HG02623 (cell line): ENCODE measurements around the gene SCNN1A.

Experiments used
- ATAC-seq: cut with Tn5 transposase; IDR thresholded peaks from one replicate; pipeline ENCODE4 v1.9.1; 2021; ENCODE audit warnings: moderate library complexity; ENCODE audit not compliant: unreplicated experiment

SCNN1A gene

DNA sequence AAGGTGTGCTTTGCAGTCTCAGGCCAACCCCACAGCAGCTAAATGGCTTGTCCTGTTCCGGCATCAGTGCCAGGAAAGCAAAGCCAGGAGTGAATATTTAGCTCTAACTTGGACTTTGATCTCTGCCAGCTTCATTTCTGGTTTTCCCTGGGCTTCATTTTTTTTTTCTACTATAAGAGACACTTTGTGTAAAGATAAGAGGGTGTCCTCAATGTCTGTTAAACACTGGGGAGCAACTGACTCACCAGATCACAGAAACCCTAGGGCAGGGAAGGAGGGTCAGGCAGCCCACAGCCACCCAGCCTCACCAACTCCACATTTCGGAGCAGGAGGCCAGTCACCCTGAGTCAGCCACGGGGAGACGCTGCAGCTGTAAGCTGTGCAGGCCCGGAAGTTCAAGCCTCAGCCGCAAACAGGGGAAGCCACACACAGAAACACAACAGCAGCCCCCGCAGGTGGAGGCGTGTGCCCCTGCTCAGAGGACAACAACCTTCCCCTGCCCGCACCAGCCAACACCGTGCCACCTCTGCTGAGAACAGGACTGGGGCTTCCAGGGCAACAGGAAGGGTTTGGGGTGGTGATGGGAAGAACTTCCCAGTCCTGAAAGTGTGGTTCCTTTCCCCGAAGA, 39.8 kb downstream of the SCNN1A start:
- no peak for ATAC-seq

DNA sequence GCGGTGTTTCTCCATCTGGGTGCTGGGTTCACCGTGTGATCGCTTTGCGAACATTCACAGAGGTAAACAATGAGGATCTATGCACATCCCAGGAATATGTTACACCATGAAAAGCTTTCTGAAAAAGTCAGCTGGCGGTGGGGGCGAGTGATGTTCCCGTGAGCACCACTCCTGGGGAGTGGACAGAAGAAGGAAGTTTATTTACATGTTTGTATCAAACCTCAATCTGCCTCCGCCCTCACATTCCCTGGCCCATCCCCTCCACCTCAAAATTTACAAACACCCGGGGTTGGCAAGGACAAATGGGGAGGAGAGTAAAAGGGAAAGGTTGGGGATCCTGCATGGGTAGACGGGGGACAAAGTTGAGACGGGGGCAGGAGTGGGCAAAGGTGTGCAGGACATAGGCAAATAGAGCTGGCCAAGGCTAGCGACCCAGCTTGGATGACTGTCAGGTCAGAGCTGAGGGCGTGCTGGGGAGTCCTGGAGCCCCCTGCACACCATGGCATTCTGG, 40.4 kb downstream of the SCNN1A start:
- no peak for ATAC-seq

DNA sequence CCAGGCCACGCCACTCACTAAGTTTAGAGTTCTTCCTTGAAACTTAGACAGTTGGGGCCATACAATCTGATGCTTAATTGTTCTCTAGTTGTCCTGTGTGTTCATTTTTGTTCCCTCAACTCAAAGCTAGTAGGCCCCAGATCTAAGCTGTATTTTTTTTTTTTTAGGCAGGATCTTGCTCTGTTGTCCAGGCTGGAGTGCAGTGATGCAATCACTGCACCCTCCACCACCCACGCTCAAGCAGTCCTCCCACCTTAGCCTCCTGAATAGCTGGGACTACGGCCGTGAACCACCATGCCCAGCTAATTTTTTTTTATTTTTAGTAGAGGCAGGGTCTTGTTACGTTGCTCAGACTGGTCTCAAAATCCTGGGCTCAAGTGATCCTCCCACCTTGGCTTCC, 41.0 kb downstream of the SCNN1A start:
- ATAC-seq: no peak

DNA sequence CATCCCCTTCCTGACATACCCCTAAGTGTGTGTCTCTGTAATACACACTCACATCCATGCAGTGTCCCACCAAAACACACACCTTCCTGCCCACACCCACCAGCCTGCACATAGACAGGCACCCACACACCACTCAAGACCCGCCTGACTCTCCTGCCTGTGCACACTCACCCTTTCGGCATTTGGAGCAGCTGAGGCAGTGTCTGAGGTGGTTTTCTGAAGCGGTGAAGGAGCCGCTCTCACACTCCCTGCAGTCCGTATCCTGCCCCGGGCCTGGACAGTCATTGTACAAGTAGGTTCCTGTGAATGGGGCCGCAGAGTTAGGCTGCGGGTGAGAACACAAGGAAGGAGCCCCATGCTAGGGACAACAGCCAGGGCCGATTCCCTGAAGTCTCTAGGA, 41.8 kb downstream of the SCNN1A start:
- ATAC-seq: no peak

DNA sequence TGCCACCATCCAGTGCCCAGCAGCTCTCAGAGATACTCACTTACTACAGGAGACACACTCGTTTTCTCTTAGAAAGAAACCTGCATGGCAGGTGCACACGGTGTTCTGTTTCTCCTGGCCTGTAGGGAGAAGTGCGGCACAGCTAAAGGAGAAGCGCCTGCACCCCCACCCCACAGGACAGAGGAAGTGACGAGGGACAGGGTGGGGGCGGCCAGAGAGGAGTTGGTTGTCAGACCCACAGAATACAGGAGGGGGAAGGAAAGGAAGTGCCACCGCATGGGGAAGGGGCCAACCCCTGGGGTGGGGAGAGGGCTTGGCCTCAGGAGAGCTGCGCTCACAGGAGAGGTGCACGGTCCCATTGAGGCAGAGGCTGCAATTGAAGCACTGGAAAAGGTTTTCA, 42.3 kb downstream of the SCNN1A start:
- no peak for ATAC-seq

DNA sequence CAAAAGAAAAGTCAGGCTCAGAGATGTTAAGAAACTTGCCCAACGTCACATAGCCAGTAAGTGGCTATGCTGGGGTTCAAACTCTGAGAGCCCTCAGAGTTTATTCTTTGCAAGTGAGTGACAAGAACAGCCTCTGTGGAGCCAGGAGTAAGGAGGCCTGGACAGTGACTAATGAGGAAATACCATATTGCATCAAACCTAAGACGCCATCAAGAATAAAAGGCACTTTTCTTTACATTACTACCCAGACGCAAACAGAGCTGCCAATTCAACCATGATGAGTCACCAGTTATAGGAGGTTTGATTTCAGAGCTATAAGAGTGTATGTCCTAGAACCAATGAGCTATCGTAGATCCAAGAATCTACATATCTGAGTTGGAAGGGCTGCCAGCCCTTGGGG, 42.9 kb downstream of the SCNN1A start:
- ATAC-seq: no peak

DNA sequence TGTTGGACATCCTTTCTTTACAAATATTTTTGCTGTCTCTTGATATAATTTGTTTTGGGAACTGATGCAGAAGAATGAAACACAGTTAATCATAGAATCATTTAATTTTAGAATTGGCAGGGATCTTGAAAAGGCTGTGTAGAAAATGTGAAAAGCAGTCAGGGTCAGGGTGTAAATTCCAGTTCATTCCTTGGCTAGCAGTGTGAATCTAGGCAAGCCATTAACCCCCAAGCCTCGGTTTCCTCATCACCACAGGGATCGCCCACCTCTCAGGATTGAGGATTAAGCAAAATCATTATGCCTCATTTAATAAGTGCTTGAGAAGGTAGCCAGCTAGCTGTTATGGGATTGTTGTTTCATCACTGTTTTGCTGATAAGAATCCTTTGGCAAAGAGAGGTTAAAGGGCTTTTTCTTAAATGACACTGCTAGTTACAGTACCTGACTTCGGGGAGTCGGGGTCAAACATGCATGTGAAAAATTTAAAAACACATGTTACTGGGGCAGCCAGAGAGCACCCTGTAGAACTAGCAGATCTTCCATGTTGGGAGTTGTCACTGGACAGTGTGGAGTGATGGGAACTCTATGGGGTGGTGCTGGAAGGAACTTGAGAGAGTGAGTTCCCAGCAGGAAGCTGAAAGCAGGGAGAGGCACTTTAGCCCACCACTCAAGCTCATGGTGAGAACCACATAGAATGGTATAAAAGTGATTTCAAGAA, 44.2 kb downstream of the SCNN1A start:
- ATAC-seq: no peak

DNA sequence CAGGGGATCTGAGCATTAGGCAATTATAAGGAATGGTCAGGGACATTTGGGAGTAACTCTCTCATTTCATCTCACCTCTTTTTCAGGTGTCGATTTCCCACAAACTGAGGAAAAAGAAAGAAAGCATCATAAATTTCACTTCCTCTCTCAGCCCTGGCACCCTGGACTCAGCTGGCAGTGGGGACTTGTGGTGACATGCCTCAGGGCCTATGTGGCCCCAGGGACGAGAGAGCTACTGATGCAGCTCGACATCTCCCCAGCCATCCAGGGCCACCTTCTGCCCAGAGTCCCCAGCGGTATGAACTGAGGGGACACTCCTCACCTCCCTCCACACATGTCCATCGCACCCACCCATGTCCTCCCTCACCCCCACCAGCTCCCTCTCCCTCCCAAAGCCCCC, 45.2 kb downstream of the SCNN1A start:
- ATAC-seq: no peak

DNA sequence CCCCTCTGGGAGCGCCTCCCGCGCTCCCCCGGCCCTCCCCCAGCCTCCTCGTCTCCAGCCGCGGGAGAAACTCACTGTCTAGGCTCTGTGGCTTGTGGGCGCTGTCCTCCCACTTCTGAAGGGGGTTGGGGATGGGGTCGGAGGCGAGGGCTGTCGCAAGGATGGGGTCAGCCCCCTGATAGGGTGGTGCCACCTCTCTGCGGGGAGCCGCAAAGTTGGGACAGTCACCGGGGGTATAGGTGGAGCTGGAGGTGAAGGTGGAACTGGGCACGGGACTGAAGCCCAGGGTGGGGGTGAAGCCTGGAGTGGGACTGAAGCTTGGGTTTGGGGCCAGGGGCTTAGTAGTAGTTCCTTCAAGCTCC, 45.7 kb downstream of the SCNN1A start:
- ATAC-seq: no peak

DNA sequence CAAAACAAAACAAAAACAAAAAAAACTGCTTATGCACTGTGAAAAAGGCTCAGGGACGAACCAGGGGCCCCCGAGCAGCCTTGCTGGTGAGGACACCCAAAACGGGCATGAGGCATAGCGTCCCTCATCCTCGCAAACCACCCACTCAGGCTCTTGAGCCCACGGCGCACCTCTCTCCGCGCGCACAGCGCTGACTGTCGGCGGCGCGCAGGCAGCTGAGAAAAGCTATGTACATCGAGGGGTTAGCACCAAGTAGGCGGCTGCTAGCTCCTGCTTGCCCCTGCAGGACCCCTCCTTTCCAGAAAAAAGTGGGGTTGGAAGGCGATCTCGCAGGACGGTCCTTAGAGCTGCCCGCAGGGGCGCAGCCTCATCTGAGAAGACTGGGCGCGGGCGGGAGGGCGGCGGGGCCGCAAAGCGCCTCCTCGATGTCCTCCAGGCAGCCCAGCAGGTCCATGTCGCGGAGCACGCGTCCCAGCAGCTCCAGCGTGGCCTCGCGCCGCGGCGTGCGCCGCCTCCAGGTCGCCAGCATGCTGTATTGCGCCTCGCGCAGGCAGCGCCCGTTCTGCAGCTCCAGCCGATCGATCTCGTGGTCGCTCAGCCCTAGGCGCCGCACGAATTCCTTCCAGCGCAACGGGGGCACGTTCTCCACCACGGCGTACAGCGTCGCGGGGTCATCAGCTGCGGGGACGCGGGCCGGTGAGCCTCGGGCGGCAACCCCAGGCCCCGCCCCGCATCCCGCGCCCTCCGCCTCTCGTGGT, 46.2 kb downstream of the SCNN1A start:
- no peak for ATAC-seq

DNA sequence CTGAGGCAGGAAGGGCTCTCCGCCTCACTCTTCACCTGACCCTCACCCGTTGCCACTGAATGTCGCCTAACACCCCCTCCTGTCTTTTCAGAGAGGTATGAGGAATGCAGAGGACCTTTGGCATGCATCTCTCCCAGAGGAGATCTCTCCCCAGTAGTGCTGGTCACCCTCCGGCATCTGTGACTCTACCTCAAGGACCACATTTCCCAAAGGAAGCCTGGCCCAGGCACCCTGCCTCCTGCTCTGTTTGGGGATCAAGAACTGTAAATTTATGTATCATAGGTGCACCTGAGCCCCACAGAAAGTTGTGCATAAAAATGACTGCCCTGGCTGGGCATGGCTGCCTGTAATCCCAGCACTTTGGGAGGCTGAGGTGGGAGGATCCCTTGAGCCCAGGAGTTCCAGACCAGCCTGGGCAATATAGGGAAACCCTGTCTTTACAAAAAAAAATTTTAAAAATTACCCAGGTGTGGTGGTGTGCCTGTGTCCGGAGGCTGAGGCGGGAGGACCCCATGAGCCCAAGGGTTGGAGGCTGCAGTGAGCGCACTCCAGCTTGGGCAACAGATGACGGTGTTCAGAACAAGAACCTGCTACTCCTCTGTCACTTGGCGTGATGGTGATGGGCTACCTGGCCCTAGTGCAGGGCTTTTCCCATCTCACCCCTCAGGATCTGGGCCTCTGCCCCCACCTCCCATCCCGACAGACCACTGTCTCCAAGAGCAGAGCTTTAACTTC, 47.2 kb downstream of the SCNN1A start:
- no peak for ATAC-seq

DNA sequence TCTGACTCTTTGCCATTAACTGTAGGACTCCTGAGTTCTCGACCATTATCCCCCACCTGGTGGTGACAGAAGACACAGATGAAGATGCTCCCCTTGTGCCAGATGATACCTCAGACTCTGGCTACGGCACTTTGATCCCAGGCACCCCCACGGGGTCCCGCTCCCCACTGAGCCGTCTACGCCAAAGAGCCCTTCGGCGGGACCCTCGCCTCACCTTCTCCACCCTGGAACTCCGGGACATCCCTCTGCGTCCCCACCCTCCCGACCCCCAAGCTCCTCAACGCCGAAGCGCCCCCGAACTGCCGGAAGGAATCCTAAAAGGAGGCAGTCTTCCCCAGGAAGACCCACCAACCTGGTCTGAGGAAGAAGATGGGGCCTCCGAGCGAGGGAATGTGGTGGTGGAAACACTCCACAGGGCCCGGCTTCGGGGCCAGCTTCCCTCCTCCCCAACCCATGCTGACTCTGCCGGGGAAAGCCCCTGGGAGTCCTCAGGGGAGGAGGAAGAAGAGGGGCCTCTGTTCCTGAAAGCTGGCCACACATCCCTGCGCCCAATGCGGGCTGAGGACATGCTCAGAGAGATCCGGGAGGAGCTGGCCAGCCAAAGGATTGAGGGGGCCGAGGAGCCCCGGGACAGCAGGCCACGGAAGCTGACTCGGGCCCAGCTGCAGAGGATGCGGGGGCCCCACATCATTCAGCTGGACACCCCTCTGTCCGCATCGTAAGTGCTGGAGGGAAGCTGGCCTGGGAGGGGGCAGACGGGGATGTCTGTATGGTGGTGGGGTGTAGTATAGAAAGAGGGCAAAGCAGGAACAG, 47.9 kb downstream of the SCNN1A start:
- ATAC-seq: no peak

DNA sequence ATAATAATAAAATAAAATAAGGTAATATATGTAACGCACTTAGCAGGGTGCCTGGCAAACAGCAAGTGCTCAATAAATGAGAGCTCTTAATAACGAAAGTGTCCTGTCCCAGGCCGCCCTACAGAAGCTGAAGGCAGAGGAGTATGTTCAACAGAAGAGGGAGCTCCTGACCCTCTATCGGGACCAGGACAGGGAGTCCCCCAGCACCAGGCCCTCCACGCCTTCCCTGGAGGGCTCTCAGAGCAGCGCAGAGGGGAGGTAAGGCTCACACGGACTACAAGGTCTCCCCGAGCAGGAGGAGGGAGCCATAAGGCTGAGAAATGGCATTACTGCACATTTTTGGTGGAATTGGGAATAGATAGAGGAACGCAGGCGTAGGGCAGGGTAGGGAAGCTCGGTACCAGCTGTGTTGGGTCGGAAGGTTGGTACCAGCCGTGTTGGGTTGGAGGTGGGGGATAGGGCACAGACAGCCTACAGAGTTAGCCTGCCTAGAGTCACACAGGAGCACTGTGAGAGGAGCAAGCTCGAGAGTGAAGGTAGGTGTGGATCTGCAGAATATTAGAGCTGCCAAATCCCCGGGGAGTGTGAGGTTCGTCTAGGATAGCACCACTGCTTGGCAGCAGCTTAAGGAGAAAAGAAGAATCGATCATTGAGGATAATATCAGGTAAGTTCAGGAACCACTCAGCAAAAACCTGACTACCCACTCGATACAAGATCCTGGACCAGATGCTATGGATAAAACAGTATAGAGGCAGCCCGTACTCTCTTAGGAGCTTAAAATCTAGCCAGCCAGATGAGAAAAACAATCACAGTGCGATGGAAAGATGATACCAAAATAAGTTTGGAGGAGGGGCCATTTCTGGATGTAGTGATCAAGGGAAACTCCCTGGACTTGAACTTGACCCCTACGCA, 48.8 kb downstream of the SCNN1A start:
- no peak for ATAC-seq

DNA sequence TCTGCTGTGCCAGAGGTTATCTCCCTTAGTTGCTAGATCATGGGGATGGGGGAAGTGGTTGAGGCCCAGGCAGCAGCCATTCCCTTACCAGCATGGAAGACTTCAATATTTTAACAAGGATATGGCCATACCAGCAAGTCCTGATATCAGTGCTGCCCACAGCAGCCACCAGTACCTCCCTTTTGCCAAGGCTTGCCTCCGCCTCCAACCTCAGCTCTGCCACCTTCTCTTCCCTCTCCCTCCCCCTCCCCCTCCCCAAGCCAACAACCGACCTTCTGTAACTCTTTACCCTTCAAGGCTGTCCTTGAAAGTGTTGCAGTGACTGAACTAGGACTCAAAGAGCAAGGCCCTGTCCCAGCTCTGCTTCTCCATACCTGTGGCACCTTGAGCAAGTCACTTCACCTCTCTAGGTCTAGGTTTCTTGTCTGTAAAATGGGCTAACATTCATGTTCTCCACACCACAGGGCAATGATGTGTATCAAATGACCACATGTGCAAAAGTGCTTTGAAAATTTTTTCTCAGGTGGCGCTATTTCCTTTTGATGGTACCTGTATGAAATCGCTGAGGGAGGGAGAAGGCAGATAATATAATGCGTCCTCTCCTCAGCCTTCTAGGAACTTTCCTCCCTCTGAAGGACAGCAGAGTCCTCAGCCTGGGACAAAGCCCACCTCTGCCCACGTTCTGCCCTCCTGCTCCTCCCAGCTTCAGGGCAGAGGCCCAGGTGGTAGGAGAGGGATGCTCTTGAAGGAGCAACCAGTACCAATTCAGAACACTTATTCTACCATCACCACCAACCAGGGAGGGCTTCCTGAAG, 50.2 kb downstream of the SCNN1A start:
- ATAC-seq: no peak

DNA sequence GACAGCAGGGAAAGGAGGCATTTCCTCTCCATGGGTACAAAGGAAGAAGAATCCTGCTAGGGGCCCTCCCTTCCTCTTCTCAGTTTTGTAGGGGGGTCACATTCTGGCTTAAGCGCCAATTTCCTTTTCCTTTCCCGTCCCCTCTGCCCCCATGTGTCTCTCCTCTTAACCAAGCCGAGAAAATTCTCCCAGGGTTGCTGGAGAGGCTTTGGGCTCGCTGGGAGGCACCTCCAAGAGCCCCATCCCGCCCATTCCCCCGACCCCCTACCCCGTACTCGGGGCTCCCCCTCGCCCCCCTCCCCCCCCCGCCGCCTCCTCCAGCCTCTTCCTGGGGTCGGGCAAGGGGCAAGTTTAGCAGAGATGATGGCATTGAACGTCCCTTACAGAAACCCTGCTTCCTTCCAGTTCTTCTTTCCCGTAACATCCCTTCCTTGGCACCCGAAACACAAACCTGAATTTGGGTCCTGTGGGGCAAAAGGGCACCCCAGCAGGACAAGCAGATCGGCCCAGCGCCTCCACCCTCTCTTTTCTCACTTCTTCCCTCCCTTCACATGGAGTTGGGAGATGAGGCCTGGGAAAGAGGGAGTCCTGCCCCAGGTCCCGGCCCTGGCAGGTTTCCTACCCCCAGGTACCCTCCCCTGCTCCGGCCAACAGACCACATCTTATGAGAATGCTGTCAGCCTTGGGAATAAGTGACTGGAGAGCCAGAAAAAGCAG, 51.2 kb downstream of the SCNN1A start:
- no peak for ATAC-seq

DNA sequence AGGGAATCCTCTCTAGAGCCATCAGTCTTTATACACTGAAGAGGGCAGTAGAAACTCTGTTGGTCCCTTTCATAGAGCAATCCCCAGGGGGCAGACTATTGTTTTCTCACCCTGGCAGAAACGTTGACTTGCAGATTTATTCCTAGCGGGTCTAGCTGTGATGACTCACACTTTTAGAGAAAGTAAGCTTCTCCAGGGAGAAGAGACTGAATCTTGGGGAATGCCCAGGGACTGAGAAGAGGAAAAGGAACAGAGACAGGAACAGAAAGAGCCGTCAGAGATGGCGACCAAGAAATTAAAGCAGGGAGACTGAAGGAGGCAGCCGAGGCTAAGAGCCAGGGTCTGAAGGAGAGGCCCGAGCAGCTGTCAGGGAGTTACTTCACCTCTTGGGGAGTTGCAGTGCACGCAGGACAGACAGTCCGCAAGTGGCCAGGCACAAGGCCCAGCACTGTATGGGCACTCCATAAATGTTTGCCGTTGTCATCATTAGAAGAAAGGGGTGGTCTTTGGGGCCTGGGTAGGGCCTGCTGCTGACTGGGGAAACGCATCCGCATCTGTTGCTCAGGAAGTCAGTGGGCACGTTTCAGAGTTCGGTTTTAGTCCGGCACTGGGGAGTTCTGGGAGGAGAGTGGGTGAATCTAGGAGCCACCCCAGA, 51.9 kb downstream of the SCNN1A start:
- ATAC-seq: peak; percentile 47

DNA sequence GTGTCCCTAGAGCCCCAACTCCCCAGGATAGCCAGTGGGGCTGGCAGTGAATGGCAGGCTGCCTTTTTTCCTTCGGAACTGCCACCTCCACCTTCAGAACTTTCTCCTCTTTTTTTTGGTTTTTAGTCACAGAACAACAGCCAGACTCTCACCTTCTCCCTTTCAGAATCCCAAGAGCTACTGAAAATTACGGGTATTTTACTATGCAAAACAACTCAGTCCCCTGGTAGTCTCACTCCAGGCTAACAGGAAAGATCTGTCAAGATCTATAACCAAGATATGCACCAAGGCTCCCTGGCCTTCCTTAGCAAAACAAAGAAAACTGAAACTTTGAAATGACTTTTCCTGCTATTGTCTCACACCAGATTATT, 52.4 kb downstream of the SCNN1A start:
- peak; percentile 28 for ATAC-seq

DNA sequence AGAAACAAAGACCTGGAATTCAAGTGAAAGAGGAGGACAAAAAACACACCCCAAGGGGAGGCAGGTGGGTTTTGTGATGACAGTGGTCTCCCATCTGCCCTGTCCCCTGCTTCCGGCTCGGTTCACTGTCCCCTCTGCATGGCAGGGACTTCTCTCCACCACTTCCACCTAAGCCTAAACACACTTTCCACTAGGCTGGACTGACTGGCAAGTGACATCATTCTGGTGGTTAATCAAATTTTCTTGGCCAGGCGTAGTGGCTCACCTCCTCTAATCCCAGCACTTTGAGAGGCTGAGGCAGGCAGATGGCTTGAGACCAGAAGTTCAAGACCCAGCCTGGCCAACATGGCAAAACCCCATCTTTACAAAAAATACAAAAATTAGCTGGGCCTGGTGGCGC, 53.0 kb downstream of the SCNN1A start:
- no peak for ATAC-seq
